SW 1271 (cell line): Measurements from ENCODE around the gene TOB1.
"Not testable (repeated sequence)": the region's sequence is repeated elsewhere in the genome, so short reads cannot be mapped to it uniquely, and the experiment has no call there.

Experiments
- DNase-seq, 2 experiments: peaks; one replicate each; lab custom pipeline; 2025; lab: John Stamatoyannopoulos, UW

Gene TOB1

GRCh38 chr17:50868140-50868438 is 1.9 kb upstream of the TOB1 start:
- no peak for DNase-seq

- peak; percentile 94 to 97 for DNase-seq
These were observed 1.4 kb upstream of the TOB1 start for GRCh38 chr17:50867363-50868139.

- DNase-seq, result no peak
These were observed 802 bp upstream of the TOB1 start for GRCh38 chr17:50866950-50867362.

GRCh38 chr17:50865868-50866260 is 290 bp downstream of the TOB1 start:
- DNase-seq, result no peak

GRCh38 chr17:50865060-50865867 is 890 bp downstream of the TOB1 start:
- DNase-seq, result peak in 1 of 2 experiments; percentile 59

- DNase-seq, result no peak
These were observed 1.5 kb downstream of the TOB1 start for GRCh38 chr17:50864747-50865059.

- DNase-seq, result no peak
These were observed 2.2 kb downstream of the TOB1 start for GRCh38 chr17:50863931-50864330.

GRCh38 chr17:50863221-50863843 is 2.8 kb downstream of the TOB1 start:
- peak in 1 of 2 experiments; percentile 30 for DNase-seq

GRCh38 chr17:50861822-50862528 is 4.2 kb downstream of the TOB1 start:
- no peak for DNase-seq

- no peak for DNase-seq
These were observed 4.8 kb downstream of the TOB1 start for GRCh38 chr17:50861334-50861676.

- not testable (repeated sequence) for DNase-seq
These were observed 6.4 kb downstream of the TOB1 start for GRCh38 chr17:50859727-50860126.

GRCh38 chr17:50858486-50859225 is 7.5 kb downstream of the TOB1 start:
- DNase-seq, result no peak

GRCh38 chr17:50856431-50856830 is 9.7 kb downstream of the TOB1 start:
- DNase-seq, result no peak

- DNase-seq, result no peak
These were observed 10.3 kb downstream of the TOB1 start for GRCh38 chr17:50855708-50856330.

GRCh38 chr17:50853781-50854180 is 12.4 kb downstream of the TOB1 start:
- DNase-seq, result no peak

GRCh38 chr17:50853015-50853615 is 13.0 kb downstream of the TOB1 start:
- DNase-seq, result no peak

- DNase-seq, result no peak
These were observed 15.5 kb downstream of the TOB1 start for GRCh38 chr17:50850640-50851039.

GRCh38 chr17:50848711-50849110 is 17.4 kb downstream of the TOB1 start:
- DNase-seq, result no peak

GRCh38 chr17:50848039-50848438 is 18.1 kb downstream of the TOB1 start:
- no peak for DNase-seq

GRCh38 chr17:50847566-50847965 is 18.6 kb downstream of the TOB1 start:
- DNase-seq, result no peak
